HEK293T (cell line): ENCODE data around the gene KRT74.

ENCODE experiments used
- CTCF ChIA-PET: fragments of 350-600 bp; formaldehyde crosslinking; extraction: SDS; loops from one replicate; lab custom pipeline; 2021; ENCODE audit warnings: antibody characterized with exemption, inconsistent platforms; lab: Yijun Ruan, JAX
- POLR2A ChIA-PET: fragments of 350-600 bp; formaldehyde crosslinking; extraction: SDS; loops from one replicate; lab custom pipeline; 2020; ENCODE audit warnings: antibody characterized with exemption, inconsistent platforms; lab: Yijun Ruan, JAX
- DNase-seq: peaks from one replicate; pipeline ENCODE4 v3.0.0; 2012; ENCODE audit warnings: mixed read lengths; ENCODE audit errors: extremely low spot score
- ARNT ChIP-seq: fragments of 450-650 bp; IDR thresholded peaks from 2 replicates; pipeline ENCODE4 v1.6.1; 2017; ENCODE audit warnings: mild to moderate bottlenecking
- BHLHE40 ChIP-seq: fragments of 450-650 bp; IDR thresholded peaks from 2 replicates; pipeline ENCODE4 v1.6.1; 2016; ENCODE audit warnings: mild to moderate bottlenecking, moderate library complexity, borderline replicate concordance
- CTBP1 ChIP-seq: fragments of 450-650 bp; IDR thresholded peaks from 2 replicates; pipeline ENCODE4 v1.6.1; 2016; ENCODE audit warnings: borderline replicate concordance
- ELF4 ChIP-seq: fragments of 450-650 bp; IDR thresholded peaks from 2 replicates; pipeline ENCODE4 v1.6.1; 2017; ENCODE audit warnings: antibody characterized with exemption
- FOXA1 ChIP-seq: fragments of 450-650 bp; IDR thresholded peaks from 2 replicates; pipeline ENCODE4 v1.6.1; 2016; ENCODE audit warnings: mild to moderate bottlenecking
- FOXK2 ChIP-seq: fragments of 450-650 bp; IDR thresholded peaks from 2 replicates; pipeline ENCODE4 v1.6.1; 2016; ENCODE audit warnings: mild to moderate bottlenecking
- FOXM1 ChIP-seq: fragments of 450-650 bp; IDR thresholded peaks from 2 replicates; pipeline ENCODE4 v1.6.1; 2017; ENCODE audit warnings: mild to moderate bottlenecking, borderline replicate concordance
- HDGF ChIP-seq: fragments of 450-650 bp; IDR thresholded peaks from 2 replicates; pipeline ENCODE4 v1.6.1; 2017; ENCODE audit warnings: antibody characterized with exemption, borderline replicate concordance
- L3MBTL2 ChIP-seq: fragments of 450-650 bp; conservative IDR thresholded peaks from 2 replicates; pipeline ENCODE4 v1.6.1; 2016; ENCODE audit warnings: mild to moderate bottlenecking
- LEF1 ChIP-seq: fragments of 450-650 bp; IDR thresholded peaks from 2 replicates; pipeline ENCODE4 v1.6.1; 2017; ENCODE audit warnings: mild to moderate bottlenecking, borderline replicate concordance
- NFRKB ChIP-seq: fragments of 450-650 bp; IDR thresholded peaks from 2 replicates; pipeline ENCODE4 v1.6.1; 2016; ENCODE audit warnings: mild to moderate bottlenecking, moderate library complexity
- SP1 ChIP-seq: fragments of 450-650 bp; IDR thresholded peaks from 2 replicates; pipeline ENCODE4 v1.6.1; 2017
- SUZ12 ChIP-seq: fragments of 450-650 bp; IDR thresholded peaks from 2 replicates; pipeline ENCODE4 v1.6.1; 2016; ENCODE audit warnings: mild to moderate bottlenecking
- TARDBP ChIP-seq: fragments of 450-650 bp; IDR thresholded peaks from 2 replicates; pipeline ENCODE4 v1.6.1; 2016
- ZNF384 ChIP-seq: fragments of 450-650 bp; IDR thresholded peaks from 2 replicates; pipeline ENCODE4 v1.6.1; 2016
- TF ChIP-seq, protein P1 (sequence below): fragments of 450-650 bp; IDR thresholded peaks from 2 replicates; pipeline ENCODE4 v1.6.1; 2016

The KRT74 gene

DNA sequence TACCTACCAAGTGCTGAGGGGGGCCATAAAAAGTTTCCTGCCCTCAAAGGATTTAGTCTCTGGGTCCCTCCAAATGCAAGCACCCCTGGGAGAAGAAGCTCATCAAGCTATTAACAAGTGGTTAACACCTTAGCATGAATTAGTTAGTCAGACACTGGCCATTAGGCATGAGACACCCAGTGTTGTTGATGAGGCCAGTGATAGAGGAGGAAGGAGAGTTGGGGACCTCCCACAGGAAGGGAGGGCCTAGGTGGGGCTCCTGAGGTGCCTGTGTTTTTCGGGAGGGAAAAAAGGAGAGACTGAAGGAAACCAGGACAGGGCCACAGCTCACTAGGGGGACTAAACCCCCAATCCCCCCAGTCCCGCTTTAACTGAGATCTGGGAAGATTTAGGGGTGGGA, 16.2 kb downstream of the KRT74 start:
- CTCF ChIA-PET = no interaction called here
- TF ChIP-seq SP1 = no peak
- TF ChIP-seq CTBP1 = no peak
- no peak for TF ChIP-seq TARDBP
- TF ChIP-seq FOXM1 = no peak
- POLR2A ChIA-PET = no interaction called here
- no peak for DNase-seq

DNA sequence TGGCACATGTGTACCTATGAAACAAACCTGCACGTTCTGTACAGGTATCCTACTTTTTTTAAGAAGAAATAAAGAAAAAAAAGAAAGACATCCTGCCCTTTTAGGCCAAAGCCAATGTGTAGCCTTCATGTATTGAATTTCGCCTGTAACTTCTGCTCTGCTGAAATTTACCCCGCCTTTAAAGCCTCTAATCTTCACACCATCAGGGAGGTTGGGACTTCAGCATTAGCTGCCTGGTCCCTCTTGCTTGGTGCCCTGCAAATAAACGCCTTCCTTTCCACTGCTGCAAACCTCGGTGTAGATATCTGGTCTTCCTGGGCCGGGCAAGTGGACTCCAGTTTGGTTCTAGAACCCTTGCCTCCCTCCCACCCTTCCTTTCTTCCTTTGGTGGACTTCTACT, 18.1 kb downstream of the KRT74 start:
- ChIA-PET POLR2A (no interaction called here), CTCF (no interaction called here)
- TF ChIP-seq TARDBP = no peak
- TF ChIP-seq SUZ12 = no peak
- TF ChIP-seq ELF4 = no peak
- no peak for TF ChIP-seq FOXK2
- no peak for TF ChIP-seq ZNF384
- no peak for TF ChIP-seq CTBP1
- TF ChIP-seq, protein P1, sequence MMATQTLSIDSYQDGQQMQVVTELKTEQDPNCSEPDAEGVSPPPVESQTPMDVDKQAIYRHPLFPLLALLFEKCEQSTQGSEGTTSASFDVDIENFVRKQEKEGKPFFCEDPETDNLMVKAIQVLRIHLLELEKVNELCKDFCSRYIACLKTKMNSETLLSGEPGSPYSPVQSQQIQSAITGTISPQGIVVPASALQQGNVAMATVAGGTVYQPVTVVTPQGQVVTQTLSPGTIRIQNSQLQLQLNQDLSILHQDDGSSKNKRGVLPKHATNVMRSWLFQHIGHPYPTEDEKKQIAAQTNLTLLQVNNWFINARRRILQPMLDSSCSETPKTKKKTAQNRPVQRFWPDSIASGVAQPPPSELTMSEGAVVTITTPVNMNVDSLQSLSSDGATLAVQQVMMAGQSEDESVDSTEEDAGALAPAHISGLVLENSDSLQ = no peak
- DNase-seq = no peak

DNA sequence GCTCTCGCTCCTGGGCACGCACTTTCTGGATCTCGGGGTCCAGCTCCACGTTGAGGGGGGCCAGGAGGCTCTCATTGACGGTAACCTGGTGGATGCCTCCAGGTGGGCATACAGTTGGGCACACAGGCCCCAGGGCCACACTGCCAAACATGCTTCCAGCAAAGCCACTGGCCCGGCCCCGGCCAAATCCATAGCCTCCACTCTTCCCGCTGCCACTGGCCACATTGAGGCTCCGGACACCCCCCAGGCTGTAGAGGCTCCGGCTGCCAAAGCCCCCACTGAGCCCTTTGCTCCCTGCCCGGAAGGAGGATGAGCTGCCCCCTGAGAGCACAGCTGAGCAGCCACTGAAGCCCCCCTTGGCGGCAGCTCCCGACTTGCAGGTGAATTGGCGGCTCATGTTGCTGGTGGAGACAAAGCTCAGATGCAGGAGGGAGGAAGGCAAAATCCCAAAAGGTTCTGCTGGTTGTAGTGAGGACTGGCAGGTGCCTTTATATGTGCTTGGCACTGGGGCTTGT, 20.9 kb downstream of the KRT74 start, which contains the start of gene KRT71:
Gene KRT71 (minus strand): TSS at position 465 of the 515 bp plus-strand sequence. CDS start 68 bp downstream, at position 397.
- DNase-seq = no peak
- ChIA-PET POLR2A (no interaction called here), CTCF (no interaction called here)
- no peak for TF ChIP-seq FOXM1
- no peak for TF ChIP-seq SP1
- no peak for TF ChIP-seq LEF1
- TF ChIP-seq, protein P1 = no peak
- no peak for TF ChIP-seq FOXA1
- no peak for TF ChIP-seq HDGF
- no peak for TF ChIP-seq SUZ12
- no peak for TF ChIP-seq TARDBP
- no peak for TF ChIP-seq BHLHE40
- no peak for TF ChIP-seq ELF4
- no peak for TF ChIP-seq NFRKB
- TF ChIP-seq ZNF384 = no peak
- TF ChIP-seq CTBP1 = no peak
- no peak for TF ChIP-seq ARNT
- TF ChIP-seq L3MBTL2 = no peak
- TF ChIP-seq FOXK2 = no peak

DNA sequence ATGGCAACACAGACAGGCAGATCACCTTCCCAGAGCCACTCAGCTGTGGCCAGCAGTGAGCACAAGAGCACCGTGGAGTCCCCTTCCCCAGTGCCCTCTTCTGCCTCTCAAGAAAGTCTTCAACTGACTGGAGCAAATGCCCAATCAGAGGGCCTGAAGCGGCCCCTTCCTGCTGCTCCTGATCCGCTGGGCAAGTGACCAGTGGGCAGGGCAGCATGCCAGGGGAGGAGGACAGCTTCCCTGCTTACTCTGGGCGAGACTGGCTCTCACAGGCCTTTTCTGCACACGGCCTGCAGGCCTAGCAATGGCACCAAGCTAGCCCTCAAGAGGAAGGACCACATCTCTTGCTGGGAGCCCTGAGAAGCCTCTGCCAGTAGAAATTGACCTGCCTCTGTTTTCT, 21.6 kb downstream of the KRT74 start:
- no peak for TF ChIP-seq FOXK2
- TF ChIP-seq TARDBP = no peak
- TF ChIP-seq L3MBTL2 = no peak
- no peak for TF ChIP-seq SUZ12
- no peak for TF ChIP-seq SP1
- TF ChIP-seq ELF4 = no peak
- TF ChIP-seq, protein P1 = no peak
- no peak for TF ChIP-seq LEF1
- no peak for TF ChIP-seq NFRKB
- TF ChIP-seq FOXA1 = no peak
- no peak for TF ChIP-seq ZNF384
- TF ChIP-seq HDGF = no peak
- TF ChIP-seq ARNT = no peak
- POLR2A ChIA-PET = no interaction called here
- CTCF ChIA-PET = no interaction called here
- no peak for DNase-seq

DNA sequence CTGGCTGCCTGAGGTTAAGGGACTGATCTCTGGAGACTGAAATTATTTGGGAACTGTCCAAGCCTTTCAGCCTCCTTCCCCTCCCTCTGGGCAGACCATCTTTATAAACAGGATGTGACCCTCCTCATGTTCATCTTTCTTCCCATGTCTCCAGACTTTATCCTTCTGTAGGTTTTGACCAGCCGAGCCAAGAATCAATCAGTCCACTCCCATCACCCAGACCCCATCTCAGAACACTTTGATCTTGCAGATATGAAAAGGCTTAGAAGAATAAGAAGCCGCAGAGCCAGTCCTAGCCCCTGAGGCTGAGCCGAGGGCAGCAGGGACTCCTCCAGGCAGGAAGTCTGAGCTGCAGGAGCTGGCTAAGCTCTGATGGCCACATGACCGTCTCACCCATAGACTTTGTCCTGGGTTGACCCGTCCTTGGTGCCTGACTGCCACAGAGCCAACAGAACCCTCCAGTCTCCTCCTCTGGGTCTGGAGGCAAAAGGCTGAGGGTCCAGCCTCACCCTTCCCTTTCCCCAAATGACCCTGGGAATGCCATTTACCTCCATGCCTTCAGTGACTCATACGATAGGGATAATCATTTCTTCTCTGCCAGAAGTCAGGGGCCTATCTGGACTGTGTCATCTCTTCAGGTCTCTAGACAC, 22.3 kb downstream of the KRT74 start:
- ChIA-PET POLR2A (no interaction called here), CTCF (no interaction called here)
- no peak for TF ChIP-seq SUZ12
- TF ChIP-seq CTBP1 = no peak
- no peak for TF ChIP-seq LEF1
- TF ChIP-seq BHLHE40 = no peak
- TF ChIP-seq FOXM1 = no peak
- DNase-seq = no peak

DNA sequence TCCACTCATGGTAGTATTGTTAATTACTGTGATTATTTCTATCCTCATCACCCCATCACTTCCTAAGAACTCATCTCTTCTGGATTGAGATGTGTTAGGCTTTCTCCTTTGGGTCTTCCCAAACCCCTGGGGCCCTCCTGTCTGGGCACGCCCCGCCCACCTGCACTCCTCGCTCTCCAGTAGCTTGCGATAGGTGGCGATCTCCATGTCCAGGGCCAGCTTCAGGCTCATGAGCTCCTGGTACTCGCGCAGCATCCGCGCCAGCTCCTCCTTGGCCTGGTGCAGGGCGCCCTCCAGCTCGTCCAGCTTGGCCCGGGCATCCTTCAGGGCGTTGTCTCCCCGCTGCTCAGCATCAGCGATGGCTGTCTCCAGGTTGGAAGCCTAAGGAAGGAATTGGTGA, 27.5 kb downstream of the KRT74 start:
- no peak for DNase-seq
- CTCF ChIA-PET = no interaction called here
- POLR2A ChIA-PET = no interaction called here
- TF ChIP-seq CTBP1 (no peak), FOXA1 (no peak), BHLHE40 (no peak), FOXK2 (no peak)
